IPS-NIHi11 (cell line): ENCODE data around the gene SPATA2.

Source experiments
- DNase-seq: peaks from one replicate; pipeline ENCODE4 v3.0.0; 2012; ENCODE audit warnings: mixed read lengths, low spot score

SPATA2 gene

GRCh38 chr20:49858076-49858585, 57.2 kb downstream of the SPATA2 start:
- DNase-seq: no peak

- no peak for DNase-seq
Measured at GRCh38 chr20:49856904-49857303, 58.4 kb downstream of the SPATA2 start.

GRCh38 chr20:49854190-49854875, 61.0 kb downstream of the SPATA2 start:
- no peak for DNase-seq

- DNase-seq: peak; percentile 60
Measured at GRCh38 chr20:49853640-49854039, 61.7 kb downstream of the SPATA2 start.
